ENCODE data around the gene SYT8. TPM values are rescaled to one million over a fixed set of nuclear protein-coding genes. Genes with fewer than 3 reads are reported as not detected.
"Not testable (repeated sequence)": the region's sequence is repeated elsewhere in the genome, so short reads cannot be mapped to it uniquely, and the experiment has no call there.

The SYT8 gene
- polyA plus RNA-seq, 1 donor from 2014 or later: not detected

- no peak overlapping the region for H3K4me2 ChIP-seq (ENCODE audit: low read length)
Measured at GRCh38 chr11:1873048-1873812, 38.4 kb downstream of the SYT8 start.

DNA sequence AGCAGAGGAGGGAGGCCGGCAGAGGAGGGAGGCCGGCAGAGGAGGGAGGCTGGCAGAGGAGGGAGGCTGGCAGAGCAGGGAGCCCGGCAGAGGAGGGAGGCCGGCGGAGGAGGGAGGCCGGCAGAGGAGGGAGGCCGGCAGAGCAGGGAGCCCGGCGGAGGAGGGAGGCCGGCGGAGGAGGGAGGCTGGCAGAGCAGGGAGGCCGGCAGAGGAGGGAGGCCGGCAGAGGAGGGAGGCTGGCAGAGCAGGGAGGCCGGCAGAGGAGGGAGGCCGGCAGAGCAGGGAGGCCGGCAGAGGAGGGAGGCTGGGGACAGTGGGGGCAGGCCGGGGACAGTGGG, 39.0 kb downstream of the SYT8 start:
- not testable (repeated sequence) for H3K4me2 ChIP-seq (ENCODE audit: low read length); H3K79me2 ChIP-seq (replicated peaks; ENCODE audit: insufficient read depth, low read length); H3K27me3 ChIP-seq (ENCODE audit: insufficient read depth, low read depth, low read length); H3K9me3 ChIP-seq (ENCODE audit: low read length); H3K27ac ChIP-seq (ENCODE audit: low read length); H3K9ac ChIP-seq (ENCODE audit: low read length); H3F3A ChIP-seq (ENCODE audit: insufficient read depth, low read length, poor library complexity, severe bottlenecking); H3K9me2 ChIP-seq (ENCODE audit: insufficient read depth, low read length); H3K36me3 ChIP-seq (ENCODE audit: insufficient read depth, low read length); H4K20me1 ChIP-seq (ENCODE audit: insufficient read depth); H2AFZ ChIP-seq (ENCODE audit: low read depth, low read length); H3K4me3 ChIP-seq (ENCODE audit: low read length)

More at GRCh38 chr11:1873048-1873812, 38.4 kb downstream of the SYT8 start:
- Histone ChIP-seq H4K20me1 (ENCODE audit: insufficient read depth) (no peaks in the 10 kb centered on the region), H3K4me3 (ENCODE audit: low read length) (no peak overlapping the region), H3K36me3 (ENCODE audit: insufficient read depth, low read length) (no peaks in the 10 kb centered on the region), H3K9me2 (ENCODE audit: insufficient read depth, low read length) (no peaks in the 10 kb centered on the region), H3K9ac (ENCODE audit: low read length) (no peak overlapping the region), H3F3A (ENCODE audit: insufficient read depth, low read length, poor library complexity, severe bottlenecking) (no peaks in the 10 kb centered on the region), H3K27me3 (ENCODE audit: insufficient read depth, low read depth, low read length) (no peaks in the 10 kb centered on the region), H3K9me3 (ENCODE audit: low read length) (no peaks in the 10 kb centered on the region), H3K27ac (ENCODE audit: low read length) (no peak overlapping the region), H3K79me2 (replicated peaks; ENCODE audit: insufficient read depth, low read length) (no peaks in the 10 kb centered on the region), H2AFZ (ENCODE audit: low read depth, low read length) (no peak overlapping the region)
- TF ChIP-seq TAF1 (IDR thresholded peaks at IDR 0.05; ENCODE audit: low read depth): no peak
- TF ChIP-seq SMC3 (conservative IDR thresholded peaks at IDR 0.05; ENCODE audit: poor library complexity): no peak
- TF ChIP-seq POLR2AphosphoS5 (IDR thresholded peaks at IDR 0.05): no peak
- TF ChIP-seq CTCF (IDR thresholded peaks at IDR 0.05; ENCODE audit: poor library complexity, severe bottlenecking): no peak
- no peak for TF ChIP-seq MXI1 (conservative IDR thresholded peaks at IDR 0.05; ENCODE audit: poor library complexity, severe bottlenecking)
- no peak for TF ChIP-seq EZH2 (IDR thresholded peaks at IDR 0.05; ENCODE audit: borderline replicate concordance, insufficient read depth, low read length, poor library complexity, severe bottlenecking)
- TF ChIP-seq EP300 (conservative IDR thresholded peaks at IDR 0.05; ENCODE audit: poor library complexity, severe bottlenecking): no peak
- no peak for TF ChIP-seq REST (IDR thresholded peaks at IDR 0.05; ENCODE audit: borderline replicate concordance)
- TF ChIP-seq RAD21 (conservative IDR thresholded peaks at IDR 0.05): no peak

GRCh38 chr11:1874441-1875092, 39.8 kb downstream of the SYT8 start:
- not testable (repeated sequence) for H3K79me2 ChIP-seq (replicated peaks; ENCODE audit: insufficient read depth, low read length); H3K9me3 ChIP-seq (ENCODE audit: low read length); H3K27me3 ChIP-seq (ENCODE audit: insufficient read depth, low read depth, low read length); H3K9me2 ChIP-seq (ENCODE audit: insufficient read depth, low read length); H3K4me3 ChIP-seq (ENCODE audit: low read length); H3K9ac ChIP-seq (ENCODE audit: low read length); H3K27ac ChIP-seq (ENCODE audit: low read length); H3K4me2 ChIP-seq (ENCODE audit: low read length); H3F3A ChIP-seq (ENCODE audit: insufficient read depth, low read length, poor library complexity, severe bottlenecking); H3K36me3 ChIP-seq (ENCODE audit: insufficient read depth, low read length); H2AFZ ChIP-seq (ENCODE audit: low read depth, low read length); H4K20me1 ChIP-seq (ENCODE audit: insufficient read depth)

Measured in neural cell (in vitro differentiated cells).